HG03025 (cell line): Measurements from ENCODE around the gene DYNC1LI2.
"Not testable (repeated sequence)": the region's sequence is repeated elsewhere in the genome, so short reads cannot be mapped to it uniquely, and the experiment has no call there.

Source experiments
- ATAC-seq: cut with Tn5 transposase; IDR thresholded peaks from one replicate; pipeline ENCODE4 v1.9.1; 2021; ENCODE audit warnings: mild to moderate bottlenecking, moderate library complexity; ENCODE audit not compliant: unreplicated experiment, low FRiP score

Gene DYNC1LI2

DNA sequence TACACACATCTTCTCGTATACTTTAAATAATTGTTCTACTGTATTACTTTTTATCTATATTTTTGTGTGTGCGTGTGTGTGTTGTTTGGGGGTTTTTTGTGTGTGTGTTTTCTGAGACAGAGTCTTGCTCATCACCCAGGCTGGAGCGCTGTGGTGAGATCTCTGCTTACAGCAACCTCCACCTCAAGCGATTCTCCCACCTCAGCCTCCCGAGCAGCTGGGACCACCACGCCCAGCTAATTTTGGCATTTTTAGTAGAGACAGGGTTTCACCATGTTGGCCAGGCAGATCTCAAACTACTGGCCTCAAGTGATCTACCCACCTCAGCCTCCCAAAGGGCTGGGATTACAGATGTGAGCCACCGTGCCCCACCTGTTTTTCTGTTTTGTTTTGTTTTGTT is 53.4 kb downstream of the DYNC1LI2 start:
- ATAC-seq, result no peak

DNA sequence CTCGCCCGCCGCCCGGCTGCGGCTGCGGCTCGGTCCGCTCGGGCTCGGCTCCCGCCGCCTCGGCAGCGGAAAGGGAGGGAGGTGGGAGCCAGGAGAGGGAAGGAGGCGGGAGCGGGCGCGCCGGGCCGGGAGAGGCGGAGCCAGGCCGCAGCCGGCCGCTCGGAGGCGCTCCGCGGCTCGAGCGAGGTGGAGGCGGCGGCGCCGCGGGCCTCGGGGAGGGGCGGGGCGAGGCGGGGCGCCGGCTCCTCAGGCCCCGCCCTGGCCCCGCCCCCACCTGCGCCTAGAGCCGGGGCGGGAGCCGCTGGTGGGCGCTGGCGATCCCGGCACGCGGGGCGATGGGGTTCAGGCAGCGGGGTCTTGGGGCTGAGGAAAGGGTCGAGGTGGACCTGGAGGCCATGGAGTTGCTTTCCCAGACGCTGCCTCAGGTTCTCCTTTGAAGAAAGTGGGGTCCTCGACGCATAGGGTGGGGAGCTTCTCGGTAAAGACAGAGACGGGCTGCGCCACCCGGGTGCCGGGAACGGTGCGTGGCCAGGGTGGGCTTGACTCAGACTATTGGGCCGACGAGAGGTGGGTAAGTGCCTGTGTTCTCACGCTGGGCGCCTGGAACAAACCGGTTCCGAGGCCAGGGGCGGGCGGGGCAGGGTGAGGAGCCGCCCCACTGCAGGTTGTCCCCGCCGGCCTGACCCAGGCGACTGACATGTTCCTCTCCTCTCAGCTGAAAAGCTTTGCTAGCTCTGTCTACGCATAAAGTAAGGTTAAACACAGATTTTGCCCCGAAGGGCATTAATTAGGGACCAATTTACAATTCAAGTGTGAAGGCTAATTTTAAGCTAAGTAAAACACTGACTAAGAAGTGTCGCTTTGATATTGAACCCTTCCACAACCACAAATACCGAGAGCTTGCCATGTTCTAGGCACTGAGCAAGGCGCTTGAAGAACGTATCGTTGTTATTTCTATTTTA is 54.5 kb downstream of the DYNC1LI2 start, which contains the start of gene CMTM4:
TSS of gene CMTM4 (minus strand) at position 75 of the 962 bp plus-strand sequence. CDS start 218 bp downstream, outside the sequence.
- ATAC-seq, result peak; percentile 79

DNA sequence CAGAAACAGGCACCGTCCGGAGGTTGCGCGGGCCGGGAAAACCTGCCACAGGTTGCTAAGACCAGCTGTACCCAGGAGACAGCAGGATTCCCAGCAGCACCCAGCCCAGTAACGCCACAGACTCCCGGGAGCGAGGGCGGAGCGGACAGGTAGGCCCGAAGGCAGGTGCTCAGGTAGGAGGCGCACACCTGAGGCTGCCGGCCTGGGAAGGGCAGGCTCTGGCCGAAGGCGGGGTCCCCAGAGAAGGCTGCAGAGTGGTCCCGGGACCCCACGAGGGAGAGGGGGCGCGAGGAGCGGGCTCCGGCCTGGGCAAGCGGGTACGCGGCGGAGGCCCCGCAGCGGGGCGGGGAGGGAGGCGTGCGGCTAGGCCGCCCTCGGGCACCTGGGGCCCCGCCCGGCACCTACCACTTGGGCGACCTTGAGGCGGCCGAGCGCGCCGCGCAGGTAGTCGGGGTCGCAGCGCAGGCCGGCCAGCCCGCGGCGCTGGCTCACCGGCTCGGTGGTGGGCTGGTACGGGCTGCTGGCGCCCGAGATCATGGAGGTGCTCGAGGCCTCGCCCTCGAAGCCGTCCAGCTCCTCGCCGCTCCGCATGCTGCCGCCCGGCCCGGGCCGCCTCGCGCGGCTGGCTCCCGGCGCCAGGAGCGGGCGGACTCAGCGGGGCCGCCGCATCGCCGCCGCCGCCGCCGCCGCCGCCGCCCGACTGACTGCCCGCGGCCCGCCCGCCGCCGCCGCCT is 55.3 kb downstream of the DYNC1LI2 start:
- peak; percentile 37 for ATAC-seq

GRCh38 chr16:66695471-66695934 is 55.9 kb downstream of the DYNC1LI2 start:
- no peak for ATAC-seq

GRCh38 chr16:66693149-66693548 is 58.3 kb downstream of the DYNC1LI2 start:
- no peak for ATAC-seq

- ATAC-seq, result no peak
Measured at GRCh38 chr16:66692341-66692740, 59.1 kb downstream of the DYNC1LI2 start.

GRCh38 chr16:66691234-66691633 is 60.2 kb downstream of the DYNC1LI2 start:
- no peak for ATAC-seq

GRCh38 chr16:66690106-66690847 is 61.1 kb downstream of the DYNC1LI2 start:
- no peak for ATAC-seq

DNA sequence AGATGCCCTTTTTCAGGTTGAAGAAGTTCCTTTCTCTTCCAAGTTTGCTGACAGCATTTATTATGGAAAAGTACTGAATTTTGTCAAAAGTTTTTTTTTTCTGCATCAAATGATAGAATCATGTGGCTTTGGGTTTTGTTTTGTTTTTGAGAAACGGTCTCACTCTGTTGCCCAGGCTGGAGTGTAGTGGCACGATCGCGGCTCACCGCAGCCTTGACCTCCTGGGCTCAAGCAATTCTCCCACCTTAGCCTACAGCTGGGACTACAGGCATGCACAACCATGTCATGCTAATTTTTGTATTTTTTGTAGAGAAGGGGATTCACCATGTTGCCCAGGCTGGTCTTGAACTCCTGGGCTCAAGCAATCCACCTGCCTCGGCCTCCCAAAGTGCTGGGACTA is 62.1 kb downstream of the DYNC1LI2 start:
- no peak for ATAC-seq

GRCh38 chr16:66687906-66688625 is 63.3 kb downstream of the DYNC1LI2 start:
- no peak for ATAC-seq

GRCh38 chr16:66685501-66686115 is 65.8 kb downstream of the DYNC1LI2 start:
- not testable (repeated sequence) for ATAC-seq

DNA sequence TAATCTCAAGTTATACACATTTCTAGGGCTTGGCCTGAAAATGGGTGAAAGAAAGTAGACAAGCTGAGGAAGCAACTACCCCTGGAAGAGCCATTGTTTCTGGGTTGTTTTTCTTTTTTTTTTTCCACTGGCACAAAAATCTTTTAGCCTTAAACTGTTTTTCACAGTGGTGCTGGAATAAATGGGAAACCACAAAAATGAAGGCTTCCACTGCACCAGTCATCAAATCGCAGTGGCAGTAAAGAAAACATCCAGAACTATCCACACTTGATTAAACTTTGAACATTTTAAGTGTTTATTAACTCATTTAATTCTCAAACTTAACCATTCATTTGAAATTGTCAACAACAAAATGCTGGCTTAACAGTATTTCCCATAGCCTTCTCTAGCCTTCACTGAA is 69.1 kb downstream of the DYNC1LI2 start:
- no peak for ATAC-seq

DNA sequence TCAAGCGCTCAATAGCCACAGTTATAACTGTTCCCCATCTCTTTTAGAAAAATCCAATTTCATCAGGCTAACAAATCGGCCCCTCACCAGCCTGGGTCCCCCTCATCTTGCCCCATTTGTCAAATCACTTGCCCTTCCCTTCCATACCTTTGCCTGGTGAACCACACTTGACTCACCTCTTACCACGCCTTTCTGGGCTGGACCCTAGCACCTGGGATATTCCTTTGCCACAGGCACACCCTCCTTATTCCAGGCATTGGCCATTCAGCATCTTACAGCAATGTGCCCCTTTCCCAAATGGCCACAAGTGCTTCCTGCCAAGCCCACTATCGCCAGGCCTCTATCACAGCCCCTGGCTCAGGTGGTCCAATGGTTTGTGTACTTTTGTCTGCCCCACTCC is 69.7 kb downstream of the DYNC1LI2 start:
- ATAC-seq, result no peak

GRCh38 chr16:66678337-66678736 is 73.1 kb downstream of the DYNC1LI2 start:
- no peak for ATAC-seq

DNA sequence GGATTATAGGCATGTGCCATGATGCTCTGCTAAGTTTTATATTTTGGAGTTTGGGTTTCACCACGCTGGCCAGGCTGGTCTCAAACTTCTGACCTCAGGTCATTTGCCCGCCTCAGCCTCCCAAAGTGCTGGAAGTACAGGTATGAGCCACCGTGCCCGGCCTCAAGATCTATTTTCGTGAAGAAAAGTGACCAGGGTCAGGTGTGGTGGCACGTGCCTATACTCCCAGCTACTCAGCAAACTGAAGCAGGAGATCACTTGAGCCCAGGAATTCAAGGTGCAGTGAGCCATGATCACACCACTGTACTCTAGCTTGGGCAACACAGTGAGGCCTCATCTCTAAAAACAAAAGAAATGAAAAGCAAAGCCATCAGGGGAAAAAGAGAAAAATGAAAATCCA is 73.6 kb downstream of the DYNC1LI2 start:
- no peak for ATAC-seq

DNA sequence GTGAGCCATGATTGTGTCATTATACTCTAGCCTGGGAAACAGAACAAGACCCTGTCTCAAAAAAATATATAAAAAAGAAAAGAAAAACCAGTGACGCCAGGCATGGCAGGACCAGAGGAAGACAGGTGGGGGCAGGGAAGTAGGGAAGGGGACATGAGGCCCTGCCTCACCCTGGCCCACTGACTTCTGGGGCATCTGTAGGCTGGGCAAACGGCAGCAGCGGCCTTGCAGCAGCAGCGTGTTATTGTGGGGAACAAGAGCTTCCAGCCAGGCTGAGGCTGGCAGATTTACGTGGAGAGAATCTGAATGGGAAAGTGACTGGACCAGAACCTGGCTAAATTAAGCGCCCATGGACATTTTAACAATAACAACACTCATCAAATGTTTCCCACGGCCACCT is 74.2 kb downstream of the DYNC1LI2 start:
- ATAC-seq, result no peak

DNA sequence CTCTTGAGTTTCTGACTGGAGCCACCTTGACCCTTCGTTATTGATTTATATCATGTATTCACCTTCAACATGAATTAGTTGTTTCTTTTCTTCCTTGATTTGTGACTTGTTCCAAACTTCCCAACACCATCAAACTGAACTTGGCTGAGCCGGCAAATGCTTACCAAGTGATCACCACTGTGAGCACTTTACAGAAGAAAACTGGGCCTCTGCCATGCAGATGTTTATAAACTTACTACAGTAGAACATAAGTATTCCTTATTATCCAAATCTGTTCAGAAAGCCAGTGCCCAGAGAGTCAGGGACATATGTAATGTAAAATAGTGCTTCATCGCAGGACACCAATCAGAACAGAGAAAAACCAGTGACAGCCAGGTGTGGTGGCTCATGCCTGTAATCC is 74.8 kb downstream of the DYNC1LI2 start:
- ATAC-seq, result no peak

- ATAC-seq, result no peak
Measured at GRCh38 chr16:66673691-66674090, 77.7 kb downstream of the DYNC1LI2 start.
